HL-60/S4 (cell line): ENCODE data around the gene ADGRF1.

Experiments used
- in situ Hi-C: fragments of 300-500 bp; cut with MboI; formaldehyde crosslinking; loops from 2 replicates; pipeline ENCODE4 v1.14.3; 2022; ENCODE audit warnings: low sequenced_read_pairs

Gene ADGRF1

GRCh38 chr6:46985943-46986342, 56.2 kb downstream of the ADGRF1 start:
- in situ Hi-C loops = no loop called here

GRCh38 chr6:46983007-46983411, 59.1 kb downstream of the ADGRF1 start:
- in situ Hi-C loops = no loop called here

GRCh38 chr6:46979206-46979605, 62.9 kb downstream of the ADGRF1 start:
- in situ Hi-C loops = no loop called here

- in situ Hi-C loops = no loop called here
These were observed 67.3 kb downstream of the ADGRF1 start for GRCh38 chr6:46974786-46975185.

DNA sequence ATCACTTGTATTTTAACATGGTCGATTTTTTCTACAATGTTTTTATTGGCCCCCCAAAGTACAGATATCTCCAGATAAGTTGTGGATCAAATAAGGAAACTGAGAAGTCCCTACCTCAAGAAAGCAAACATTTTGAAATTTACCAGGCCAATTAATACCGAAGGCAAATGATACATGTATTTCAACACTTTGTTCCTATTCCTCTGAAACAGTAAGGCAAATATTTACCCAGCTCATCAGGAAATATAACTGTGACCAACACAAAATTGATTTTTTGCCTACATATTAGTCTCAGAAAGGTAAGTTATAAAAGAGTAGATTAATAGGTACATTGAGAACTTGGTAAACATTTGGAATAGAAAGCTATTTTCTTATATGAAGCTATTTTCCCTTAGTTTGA, 69.1 kb downstream of the ADGRF1 start:
- in situ Hi-C loops = no loop called here

DNA sequence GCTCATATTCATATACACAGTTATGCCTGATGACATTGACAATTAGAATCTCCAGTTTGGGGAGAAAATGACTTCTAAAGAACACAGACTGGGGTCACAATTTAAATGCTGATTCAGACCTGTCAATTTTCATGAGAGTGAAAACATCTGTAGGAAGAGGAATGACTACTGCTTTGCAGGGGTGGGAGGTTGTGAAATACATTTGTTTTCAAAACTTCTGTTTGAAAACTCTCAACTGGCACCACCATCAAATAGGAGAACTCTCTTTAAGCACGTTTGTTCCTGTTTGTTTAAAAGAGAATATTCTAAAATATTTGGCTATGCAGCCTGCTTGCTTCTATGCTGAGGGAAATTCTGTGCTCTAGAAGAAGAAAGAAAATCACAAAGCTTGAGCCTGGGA, 69.6 kb downstream of the ADGRF1 start:
- in situ Hi-C loops = no loop called here

- in situ Hi-C loops = no loop called here
These were observed 72.9 kb downstream of the ADGRF1 start for GRCh38 chr6:46969206-46969605.

GRCh38 chr6:46967826-46968349, 74.2 kb downstream of the ADGRF1 start:
- in situ Hi-C loops = no loop called here

GRCh38 chr6:46964716-46965519, 77.2 kb downstream of the ADGRF1 start:
- in situ Hi-C loops = no loop called here

DNA sequence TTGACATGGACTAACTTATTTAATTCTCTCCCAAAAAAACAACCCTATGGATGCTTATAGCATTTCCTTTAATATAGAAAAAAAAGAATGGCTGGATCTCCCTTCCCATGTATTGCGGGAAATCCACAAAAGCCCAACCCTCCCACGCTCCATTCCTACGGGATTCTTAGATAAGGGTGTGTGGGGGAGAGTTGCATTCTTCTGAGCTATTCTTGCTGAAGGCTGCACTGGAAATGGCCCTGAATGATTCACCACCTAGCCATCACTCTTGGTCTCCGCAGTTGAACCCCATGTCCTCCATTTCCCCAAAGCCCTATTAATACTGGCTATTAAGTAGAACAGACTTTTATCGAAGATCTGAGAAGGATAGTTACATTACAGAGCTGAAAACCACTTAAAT, 78.5 kb downstream of the ADGRF1 start:
- in situ Hi-C loops = no loop called here

DNA sequence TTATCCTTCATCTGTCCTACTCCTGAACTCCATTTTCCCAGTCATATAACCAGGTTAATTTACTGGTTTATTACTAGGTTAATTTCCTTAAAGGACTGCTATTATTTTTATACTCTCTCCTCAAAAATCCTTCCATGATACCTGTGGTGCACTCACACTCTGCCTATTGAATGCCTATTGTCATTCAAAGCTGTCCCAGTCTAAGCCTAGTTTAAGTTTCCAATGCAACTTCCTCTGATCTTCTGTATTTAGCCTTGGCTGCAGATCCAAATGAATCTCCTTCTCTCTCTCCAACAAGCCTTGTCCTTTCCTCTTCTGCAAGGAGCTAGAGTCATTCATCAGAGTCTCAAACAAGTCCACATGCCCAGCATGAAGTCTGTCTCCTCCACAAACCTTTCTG, 79.1 kb downstream of the ADGRF1 start:
- in situ Hi-C loops = no loop called here

- in situ Hi-C loops = no loop called here
These were observed 80.4 kb downstream of the ADGRF1 start for GRCh38 chr6:46961711-46962110.

GRCh38 chr6:46961232-46961631, 80.9 kb downstream of the ADGRF1 start:
- in situ Hi-C loops = no loop called here

GRCh38 chr6:46959419-46959818, 82.7 kb downstream of the ADGRF1 start:
- in situ Hi-C loops = no loop called here

GRCh38 chr6:46956409-46956808, 85.7 kb downstream of the ADGRF1 start:
- in situ Hi-C loops = no loop called here

- in situ Hi-C loops = no loop called here
These were observed 87.2 kb downstream of the ADGRF1 start for GRCh38 chr6:46954837-46955451.

- in situ Hi-C loops = no loop called here
These were observed 88.2 kb downstream of the ADGRF1 start for GRCh38 chr6:46953921-46954320.

DNA sequence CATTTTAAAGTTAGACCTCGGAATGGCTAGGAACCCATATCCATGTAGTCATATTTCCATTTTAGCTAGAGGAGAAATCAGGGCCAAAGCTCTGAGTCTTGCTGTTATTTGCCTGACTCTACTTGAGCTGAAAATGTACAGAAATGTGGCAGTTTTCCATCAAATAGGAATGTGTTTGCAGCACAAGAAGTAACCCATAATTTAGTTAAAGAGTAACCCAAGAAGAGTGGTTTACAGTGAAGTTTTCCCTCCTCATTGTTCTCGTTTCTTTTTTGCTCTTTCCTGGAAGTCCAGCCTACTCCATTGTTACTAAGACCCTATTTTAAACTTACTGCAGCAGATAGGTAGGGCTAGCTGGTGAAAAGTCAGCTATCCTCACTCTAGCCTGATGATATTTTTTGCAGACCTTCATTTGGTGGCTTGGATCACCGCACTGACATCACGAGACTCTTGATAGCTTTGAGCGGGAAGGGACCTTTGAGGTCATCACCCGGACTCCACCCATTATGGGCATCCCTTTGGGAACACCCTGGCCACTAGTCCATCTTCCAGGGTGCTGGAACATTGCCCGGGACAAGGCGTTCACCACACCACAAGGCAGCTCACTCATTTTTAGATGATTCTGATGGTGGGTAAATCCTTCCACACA, 92.4 kb downstream of the ADGRF1 start:
- in situ Hi-C loops = no loop called here

- in situ Hi-C loops = no loop called here
These were observed 93.4 kb downstream of the ADGRF1 start for GRCh38 chr6:46948699-46949098.
